Sciatic nerve (tissue), 2 donors: ENCODE data around the gene TRIM69. TPM values are rescaled to one million over a fixed set of nuclear protein-coding genes. Genes with fewer than 3 reads are reported as not detected.

Experiments
- ATAC-seq: fragments of 200-7000 bp; cut with Tn5 transposase; one replicate; pipeline ENCODE4 v1.9.1; 2020; ENCODE audit warnings: mild to moderate bottlenecking, moderate library complexity
- DNase-seq: peaks from one replicate; pipeline ENCODE4 v3.0.0-alpha.2; 2020; ENCODE audit warnings: low spot score
- intact Hi-C: fragments of 100-400 bp; cut with DNase I; formaldehyde crosslinking; loops from one replicate; pipeline ENCODE4 v1.14.2; 2022
- total RNA-seq: library from RNA; stranded (reverse); fragmentation: NEBNext Ultra II Directional; extraction: Animal tissue kit (Norgen Biotek cat#: 25700); gene quantifications from one replicate; pipeline ENCODE4 v1.2.1, GENCODE V29; 2021
- donor health status: DM: no; HTN: no; CAD: no.
- donor health status: DM: no; HTN: no; CAD: no.

TRIM69 gene
- total RNA-seq, 1 donor from 2014 or later, result 28.0 TPM

GRCh38 chr15:44788748-44789147, 52.4 kb downstream of the TRIM69 start:
- no peak for ATAC-seq
- no peak for DNase-seq
- intact Hi-C loops, result no loop called here

GRCh38 chr15:44790215-44790614, 53.9 kb downstream of the TRIM69 start:
- intact Hi-C loops, result no loop called here
- DNase-seq, result no peak
- ATAC-seq, result no peak

GRCh38 chr15:44790656-44791055, 54.3 kb downstream of the TRIM69 start:
- DNase-seq (no peak), ATAC-seq (no peak)
- intact Hi-C loops, result no loop called here

GRCh38 chr15:44792715-44793114, 56.4 kb downstream of the TRIM69 start:
- DNase-seq, result no peak
- intact Hi-C loops, result no loop called here
- ATAC-seq, result no peak

GRCh38 chr15:44794072-44794471, 57.7 kb downstream of the TRIM69 start:
- ATAC-seq, result no peak
- intact Hi-C loops, result no loop called here
- no peak for DNase-seq

GRCh38 chr15:44796508-44796907, 60.2 kb downstream of the TRIM69 start:
- DNase-seq, result no peak
- ATAC-seq, result no peak
- intact Hi-C loops, result no loop called here

GRCh38 chr15:44798826-44799225, 62.5 kb downstream of the TRIM69 start:
- ATAC-seq, result no peak
- intact Hi-C loops, result no loop called here

GRCh38 chr15:44801364-44801763, 65.0 kb downstream of the TRIM69 start:
- intact Hi-C loops, result no loop called here
- DNase-seq (no peak), ATAC-seq (no peak)

More at GRCh38 chr15:44798826-44799225, 62.5 kb downstream of the TRIM69 start:
- no peak for DNase-seq

GRCh38 chr15:44801797-44802196, 65.5 kb downstream of the TRIM69 start:
- no peak for ATAC-seq
- no peak for DNase-seq
- intact Hi-C loops, result no loop called here

- ATAC-seq (no peak), DNase-seq (no peak)
- intact Hi-C loops, result no loop called here
These were observed 66.0 kb downstream of the TRIM69 start for GRCh38 chr15:44802336-44802735.

GRCh38 chr15:44804298-44805046, 68.1 kb downstream of the TRIM69 start:
- DNase-seq (no peak), ATAC-seq (no peak)
- intact Hi-C loops, result no loop called here

GRCh38 chr15:44808557-44808956, 72.2 kb downstream of the TRIM69 start:
- ATAC-seq (no peak), DNase-seq (no peak)

GRCh38 chr15:44810237-44810636, 73.9 kb downstream of the TRIM69 start:
- intact Hi-C loops, result no loop called here
- DNase-seq, result no peak

More at GRCh38 chr15:44808557-44808956, 72.2 kb downstream of the TRIM69 start:
- intact Hi-C loops, result no loop called here

GRCh38 chr15:44811337-44811736, 75.0 kb downstream of the TRIM69 start:
- ATAC-seq (no peak), DNase-seq (no peak)
- intact Hi-C loops, result no loop called here

More at GRCh38 chr15:44810237-44810636, 73.9 kb downstream of the TRIM69 start:
- ATAC-seq, result no peak

- intact Hi-C loops, result no loop called here
- ATAC-seq (no peak), DNase-seq (no peak)
These were observed 75.7 kb downstream of the TRIM69 start for GRCh38 chr15:44812029-44812517.

- no peak for ATAC-seq
- intact Hi-C loops, result no loop called here
- DNase-seq, result no peak
These were observed 76.9 kb downstream of the TRIM69 start for GRCh38 chr15:44813231-44813630.

Other genes with a start within 250 kb of the TRIM69 start
- 68.9 TPM for gene EIF3J, start 199.4 kb upstream of the TRIM69 start, total RNA-seq
- gene SPG11, start 72.9 kb upstream of the TRIM69 start, total RNA-seq, result 88.0 TPM
- gene PATL2, start 25.2 kb upstream of the TRIM69 start, total RNA-seq, result 2.9 TPM
- 1,758 TPM for gene B2M, start 25.0 kb upstream of the TRIM69 start, total RNA-seq
- gene TERB2, start 220.2 kb downstream of the TRIM69 start, total RNA-seq, result not detected